ENCODE results near the gene LDLRAD2. TPM values are rescaled to one million over a fixed set of nuclear protein-coding genes. Genes with fewer than 3 reads are reported as not detected.

LDLRAD2 gene
- total and polyA plus RNA-seq, 9 of the 15 experiments (the other 6 are each of a cell fraction or from before 2014, with no cell fraction given) = 0.45 to 0.48 TPM; not detected in 7

- TF ChIP-seq, protein P1, sequence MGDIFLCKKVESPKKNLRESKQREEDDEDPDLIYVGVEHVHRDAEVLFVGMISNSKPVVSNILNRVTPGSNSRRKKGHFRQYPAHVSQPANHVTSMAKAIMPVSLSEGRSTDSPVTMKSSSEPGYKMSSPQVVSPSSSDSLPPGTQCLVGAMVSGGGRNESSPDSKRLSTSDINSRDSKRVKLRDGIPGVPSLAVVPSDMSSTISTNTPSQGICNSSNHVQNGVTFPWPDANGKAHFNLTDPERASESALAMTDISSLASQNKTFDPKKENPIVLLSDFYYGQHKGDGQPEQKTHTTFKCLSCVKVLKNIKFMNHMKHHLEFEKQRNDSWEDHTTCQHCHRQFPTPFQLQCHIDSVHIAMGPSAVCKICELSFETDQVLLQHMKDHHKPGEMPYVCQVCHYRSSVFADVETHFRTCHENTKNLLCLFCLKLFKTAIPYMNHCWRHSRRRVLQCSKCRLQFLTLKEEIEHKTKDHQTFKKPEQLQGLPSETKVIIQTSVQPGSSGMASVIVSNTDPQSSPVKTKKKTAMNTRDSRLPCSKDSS (IDR thresholded peaks at IDR 0.05; ENCODE audit: low read depth, partially characterized antibody) = no peak
- TF ChIP-seq TRIM24 (IDR thresholded peaks at IDR 0.05) (no peak), MCM3 (IDR thresholded peaks at IDR 0.05) (no peak), ZNF324 (CRISPR knock-in tag; IDR thresholded peaks at IDR 0.05) (no peak), NFIX (CRISPR knock-in tag; IDR thresholded peaks at IDR 0.05; ENCODE audit: low read depth) (no peak), ZC3H11A (IDR thresholded peaks at IDR 0.05; ENCODE audit: low read depth, low read length) (no peak), ADNP (tag; IDR thresholded peaks at IDR 0.05) (peak; percentile 65; the same call in 1 of the 2 replicates), ELK1 (CRISPR knock-in tag; IDR thresholded peaks at IDR 0.05) (no peak), ZKSCAN1 (IDR thresholded peaks at IDR 0.05; ENCODE audit: low read depth, low read length) (peak; percentile 88), POLR3A (IDR thresholded peaks at IDR 0.05; ENCODE audit: borderline replicate concordance, extremely low read depth, insufficient read depth, insufficient read length) (no peak), CEBPZ (IDR thresholded peaks at IDR 0.05; ENCODE audit: borderline replicate concordance, low read depth, low read length) (no peak), SPI1 (IDR thresholded peaks at IDR 0.05; ENCODE audit: borderline replicate concordance, low read depth, low read length) (no peak), ZNF609 (CRISPR knock-in tag; IDR thresholded peaks at IDR 0.05; ENCODE audit: borderline replicate concordance) (no peak), HNRNPL (IDR thresholded peaks at IDR 0.05; ENCODE audit: low read depth, low read length) (0 out of 2 replicates have a peak, but pooled peaks have one; percentile 33), CHD4 (IDR thresholded peaks at IDR 0.05; ENCODE audit: insufficient read depth, insufficient replicate concordance, low read depth, low read length, poor library complexity, severe bottlenecking) (no peak), ZNF12 (CRISPR knock-in tag; IDR thresholded peaks at IDR 0.05) (no peak), SMARCA5 (IDR thresholded peaks at IDR 0.05) (0 out of 2 replicates have a peak, but pooled peaks have one; percentile 33)
Measured at GRCh38 chr1:21828506-21829210, 16.6 kb downstream of the LDLRAD2 start (continued).

Data from K562 (cell line).